HG02798 (cell line): ENCODE results near the gene FAM47A.

Source experiments
- ATAC-seq: cut with Tn5 transposase; IDR thresholded peaks from one replicate; pipeline ENCODE4 v1.9.1; 2021; ENCODE audit warnings: mild to moderate bottlenecking; ENCODE audit not compliant: unreplicated experiment, poor library complexity

Gene FAM47A

DNA sequence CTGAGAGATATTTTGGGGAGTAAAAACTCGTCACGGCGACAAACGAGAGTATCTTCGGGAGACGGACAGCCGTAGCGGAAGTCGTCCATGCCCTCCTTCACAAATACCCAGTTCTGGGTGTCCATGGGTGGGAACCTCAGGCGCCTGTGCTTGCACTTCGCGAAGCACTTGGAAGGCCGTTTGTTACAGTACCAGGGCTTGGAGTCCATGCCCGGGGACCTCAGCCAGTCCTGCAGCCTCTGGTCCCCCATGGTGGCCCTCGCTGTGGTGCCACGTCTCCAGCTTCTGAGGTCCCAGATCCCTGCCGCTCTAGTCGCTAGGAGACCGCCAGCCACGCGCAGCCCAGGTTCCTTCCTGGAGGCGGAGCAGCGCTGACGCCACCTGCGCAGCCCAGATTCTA, at the start of gene FAM47A:
Gene FAM47A (minus strand): TSS at position 287 of the 400 bp plus-strand sequence. CDS start 36 bp downstream, at position 251.
- ATAC-seq, result no peak

DNA sequence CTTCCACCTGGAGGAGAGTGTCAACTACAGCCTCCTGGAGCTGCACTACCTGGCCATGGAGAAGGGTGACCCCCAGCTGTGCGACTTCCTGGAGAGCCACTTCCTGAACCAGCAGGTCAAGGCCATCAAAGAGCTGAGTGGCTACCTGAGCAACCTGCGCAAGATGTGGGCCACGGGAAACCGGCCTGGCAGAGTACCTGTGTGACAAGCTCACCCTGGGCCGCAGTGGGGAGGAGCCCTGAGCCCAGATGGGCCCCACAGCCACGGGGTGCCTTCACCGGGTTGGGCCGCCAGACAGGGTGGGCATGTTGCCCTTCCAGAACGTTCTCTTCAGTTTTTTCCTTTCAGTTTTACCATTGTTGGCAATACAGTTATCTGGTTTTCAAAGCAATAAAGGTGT, 15.2 kb upstream of the FAM47A start:
- no peak for ATAC-seq

DNA sequence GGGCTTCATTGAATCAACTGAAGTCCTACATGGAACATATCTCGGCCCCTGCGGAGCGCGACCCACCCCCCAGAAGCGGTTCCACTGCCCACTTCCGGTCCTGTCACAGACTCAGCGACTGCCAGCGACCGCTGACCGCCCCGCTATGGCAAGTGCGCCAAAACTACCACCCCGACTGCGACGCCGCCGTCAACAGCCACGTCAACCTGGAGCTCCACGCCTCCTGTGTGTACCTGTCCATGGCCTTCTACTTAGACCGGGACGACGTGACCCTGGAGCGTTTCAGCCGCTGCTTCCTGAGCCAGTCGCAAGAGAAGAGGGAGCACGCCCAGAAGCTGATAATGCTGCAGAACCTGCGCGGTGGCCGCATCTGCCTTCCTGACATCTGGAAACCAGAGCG, 14.8 kb upstream of the FAM47A start:
- no peak for ATAC-seq

DNA sequence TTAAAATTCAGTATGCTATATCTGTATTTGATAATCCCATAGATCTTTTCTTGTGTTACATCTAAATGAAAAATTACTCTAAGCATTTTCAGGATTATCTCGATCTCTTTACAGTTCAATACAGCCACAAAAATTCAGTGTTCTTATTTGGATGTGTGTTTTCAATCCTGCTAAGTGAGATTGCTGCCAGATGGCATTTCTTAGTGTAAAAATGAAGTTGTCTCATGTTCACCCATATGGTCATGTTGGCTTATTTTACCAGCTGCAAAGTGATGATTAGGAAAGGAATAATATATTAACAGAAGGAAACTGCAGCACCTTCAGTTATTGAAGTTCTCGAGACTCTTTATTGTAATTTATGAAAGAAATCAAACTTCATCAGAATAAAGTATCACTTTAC, 12.1 kb upstream of the FAM47A start:
- ATAC-seq, result no peak

DNA sequence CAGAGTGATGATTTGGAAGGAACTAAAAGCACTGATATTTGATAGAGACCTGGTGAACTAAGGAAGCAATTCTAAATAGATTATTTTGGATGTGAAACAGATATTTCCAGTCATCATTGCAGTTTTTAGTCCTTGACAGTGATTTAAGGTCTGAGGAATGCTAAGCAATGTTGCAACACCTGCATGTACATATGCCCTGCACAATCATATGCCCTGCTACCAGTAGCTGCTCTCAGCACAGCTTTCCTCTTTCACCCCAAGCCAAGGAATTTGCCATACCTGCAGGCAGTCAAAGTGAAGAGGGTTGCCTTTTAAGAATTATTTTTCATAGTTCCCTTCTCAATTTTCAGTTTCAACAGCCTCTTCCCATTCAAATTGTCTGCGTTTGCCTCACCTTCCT, 8.7 kb upstream of the FAM47A start:
- ATAC-seq, result no peak

DNA sequence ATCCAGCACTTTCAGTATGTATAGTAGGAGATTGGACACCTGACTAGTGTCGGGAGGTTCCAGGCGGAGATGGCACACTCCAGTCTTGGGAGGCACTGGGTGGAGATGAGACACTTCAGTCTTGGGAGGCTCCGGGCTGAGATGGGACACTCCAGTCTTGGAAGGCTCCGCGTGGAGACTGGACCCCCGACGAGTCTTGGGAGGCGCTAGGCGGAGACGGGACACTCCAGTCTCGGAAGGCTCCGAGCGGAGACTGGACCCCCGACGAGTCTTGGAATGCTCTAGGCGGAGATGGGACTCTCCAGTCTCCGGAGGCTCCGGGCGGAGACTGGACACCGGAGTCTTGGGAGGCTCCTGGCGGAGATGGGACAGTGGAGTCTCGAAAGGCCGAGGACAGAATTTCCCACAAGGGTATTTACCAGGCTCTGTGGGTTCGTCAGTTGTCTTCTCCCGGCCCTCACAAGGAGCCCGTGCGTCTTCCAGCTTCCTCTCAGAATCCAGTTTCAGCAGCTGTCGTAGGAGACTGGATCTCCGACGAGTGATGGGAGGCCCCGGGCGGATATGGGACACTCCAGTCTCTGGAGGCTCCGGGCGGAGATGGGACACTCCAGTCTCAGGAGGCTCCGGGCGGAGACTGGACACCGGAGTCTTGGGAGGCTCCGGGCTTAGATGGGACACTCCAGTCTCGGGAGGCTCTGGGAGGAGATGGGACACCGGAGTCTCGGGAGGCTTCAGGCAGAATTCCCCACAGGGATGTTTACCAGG, 952 bp downstream of the FAM47A start:
- no peak for ATAC-seq

DNA sequence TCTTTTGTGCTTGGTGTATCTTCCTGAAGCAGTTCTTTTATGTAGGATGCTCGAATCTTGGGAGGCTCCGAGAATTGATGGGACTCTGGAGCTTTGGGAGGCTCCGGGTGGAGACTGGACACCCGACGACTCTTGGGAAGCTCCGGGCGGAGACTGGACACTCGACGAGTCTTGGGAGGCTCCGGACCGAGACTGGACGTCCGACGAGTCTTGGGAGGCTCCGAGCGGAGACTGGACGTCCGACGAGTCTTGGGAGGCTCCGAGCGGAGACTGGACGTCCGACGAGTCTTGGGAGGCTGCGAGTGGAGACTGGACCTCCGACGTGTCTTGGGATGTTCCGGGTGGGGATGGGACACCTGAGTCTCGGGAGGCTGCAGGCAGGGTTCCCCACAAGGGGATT, 1.6 kb downstream of the FAM47A start:
- no peak for ATAC-seq

DNA sequence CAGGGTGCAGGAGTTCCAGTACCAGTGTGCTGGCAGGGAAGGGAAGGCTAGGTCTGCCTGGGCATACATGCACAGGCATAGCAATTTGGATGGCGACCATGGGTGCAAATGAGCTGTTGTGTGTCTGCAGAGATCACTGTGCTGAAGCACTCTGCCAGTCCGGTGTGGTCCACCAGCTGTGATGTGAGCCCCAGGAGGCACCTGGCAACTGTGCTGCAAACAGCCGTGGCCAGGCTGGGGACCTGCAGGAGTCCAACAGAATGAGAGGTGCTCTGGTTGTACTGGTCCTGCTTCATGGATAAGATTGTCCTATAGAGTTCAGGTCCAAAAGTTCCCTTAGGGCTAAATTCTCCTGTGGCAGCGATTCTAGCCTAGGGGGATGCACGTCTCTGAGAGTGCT, 6.1 kb downstream of the FAM47A start:
- no peak for ATAC-seq

DNA sequence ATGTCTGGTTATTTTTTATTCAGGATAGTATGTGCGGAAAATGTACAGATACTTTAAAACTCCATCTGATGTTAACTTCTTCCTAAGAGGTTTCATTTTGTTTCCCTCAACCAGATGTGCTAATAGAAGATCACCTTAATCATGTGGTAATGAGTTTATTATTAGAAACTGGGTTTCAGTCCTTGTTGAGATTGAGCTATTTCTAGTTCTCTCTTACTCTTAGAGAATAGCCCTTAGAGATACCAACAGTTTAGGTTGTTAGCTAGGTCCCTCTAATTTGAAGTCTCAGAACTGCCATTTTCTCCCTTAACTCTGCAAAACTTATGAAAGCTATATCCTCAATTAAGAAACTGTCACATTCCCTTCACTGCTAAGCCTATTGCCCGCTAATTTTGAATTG, 13.0 kb downstream of the FAM47A start:
- no peak for ATAC-seq

DNA sequence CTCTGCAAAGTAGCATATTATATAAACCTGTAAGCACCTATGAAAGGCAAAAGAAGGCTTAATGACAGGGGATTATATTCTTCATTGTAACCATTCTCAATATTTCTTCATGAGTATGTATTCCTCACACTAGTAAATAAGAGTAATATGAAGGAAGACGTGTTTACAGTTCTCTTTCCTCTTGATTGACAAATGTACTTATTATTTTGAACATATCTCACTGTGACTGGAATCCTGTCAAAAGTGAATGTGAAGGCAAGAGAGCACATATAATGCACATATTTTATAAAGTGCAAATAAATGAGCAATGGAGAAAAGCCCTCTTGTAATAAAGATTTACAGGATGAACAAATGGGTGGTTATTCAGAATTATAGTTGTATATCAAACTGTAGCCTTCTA, 19.7 kb downstream of the FAM47A start:
- ATAC-seq, result no peak
